NK-92 treated with Interleukin-12 subunit alpha and Interleukin-12 subunit beta, amount 100 ng/mL, for 24 hours (cell line): ENCODE measurements around the gene STX12.

Experiments
- DNase-seq: peaks from one replicate; lab custom pipeline; 2025; lab: John Stamatoyannopoulos, UW

STX12 gene

DNA sequence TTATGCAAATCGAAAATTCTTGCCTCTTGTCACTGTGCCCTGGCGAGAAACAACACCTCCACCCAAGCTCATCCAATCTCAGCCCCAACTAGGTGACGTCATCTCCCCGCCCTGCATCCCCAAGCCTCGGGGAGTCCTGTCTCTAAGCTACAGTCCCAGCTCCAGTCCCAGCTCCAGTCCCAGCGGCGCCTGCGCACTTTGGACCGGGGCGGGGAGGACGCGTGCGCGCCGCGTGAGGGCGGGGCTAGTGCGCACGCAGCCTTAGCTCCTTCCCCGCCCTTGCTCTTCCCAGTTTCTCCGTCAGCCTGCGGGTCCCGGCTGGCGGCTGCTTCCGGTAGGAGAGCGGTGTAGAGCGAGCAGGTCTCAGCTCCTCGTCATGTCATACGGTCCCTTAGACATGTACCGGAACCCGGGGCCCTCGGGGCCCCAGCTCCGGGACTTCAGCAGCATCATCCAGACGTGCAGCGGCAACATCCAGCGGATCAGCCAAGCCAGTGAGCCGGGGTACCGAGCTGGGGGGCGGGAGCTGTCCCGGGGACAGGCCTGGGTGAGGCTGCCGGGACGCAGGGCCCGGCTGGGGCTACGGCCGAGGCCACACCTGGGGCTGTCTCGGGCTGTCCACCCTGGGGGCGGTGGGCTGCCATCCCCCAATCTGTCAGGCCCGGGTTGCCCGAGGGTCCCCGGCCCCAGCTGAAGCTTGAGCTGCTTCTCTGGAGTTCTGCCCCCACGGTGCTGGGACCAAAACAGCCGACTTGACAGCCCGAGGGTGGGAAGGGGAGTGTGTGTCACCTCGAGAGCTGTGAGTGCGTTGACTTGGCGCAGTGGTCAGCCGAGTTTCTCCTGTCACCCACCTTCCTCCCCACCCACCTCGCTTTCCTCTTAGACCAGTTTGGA is at the start of gene STX12:
STX12 (plus strand) TSS at position 288 of the 894 bp plus-strand sequence; CDS start at position 377, 89 bp downstream.
- DNase-seq: peak; percentile 99

GRCh38 chr1:27724961-27725373 is 48.1 kb upstream of the STX12 start:
- DNase-seq: no peak

DNA sequence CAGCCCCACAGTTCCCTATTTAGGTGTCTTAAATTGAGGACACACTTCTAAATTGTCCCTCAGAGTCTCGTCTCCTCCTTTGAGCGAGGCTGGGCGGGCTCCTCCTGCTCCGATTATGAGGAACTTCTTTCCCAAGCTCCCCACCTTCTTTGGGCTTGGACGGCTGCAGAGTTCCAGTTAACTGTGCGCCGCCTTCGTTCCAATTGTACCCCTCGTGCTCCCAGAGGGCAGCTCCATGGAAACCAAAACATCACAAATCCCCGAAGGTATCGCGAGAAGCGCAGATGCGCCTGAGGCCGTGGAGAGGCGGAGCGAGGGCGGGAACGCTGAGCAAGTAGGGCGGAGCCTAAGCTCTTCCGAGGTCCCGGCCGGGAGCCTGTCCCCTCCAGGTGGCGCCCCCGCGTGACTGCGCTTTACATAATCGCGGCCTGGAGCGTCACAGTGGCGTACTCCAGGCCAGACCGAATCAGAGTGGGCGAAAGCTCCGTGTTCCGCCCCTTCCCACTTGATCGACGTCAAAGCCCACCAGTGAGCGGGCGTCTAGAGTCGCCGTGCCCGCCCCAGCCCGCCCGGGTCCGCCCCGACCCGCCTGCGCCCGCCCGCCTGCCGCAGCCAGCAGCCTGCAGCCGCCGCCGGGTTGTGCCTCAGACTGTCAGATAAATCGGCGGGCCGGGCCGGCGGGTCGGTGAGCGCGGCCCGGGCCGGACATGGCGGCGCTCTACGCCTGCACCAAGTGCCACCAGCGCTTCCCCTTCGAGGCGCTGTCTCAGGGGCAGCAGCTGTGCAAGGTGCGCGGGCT is 47.4 kb upstream of the STX12 start, which contains the start of gene FAM76A:
FAM76A (plus strand) TSS at position 588 of the 799 bp plus-strand sequence; CDS start at position 708, 120 bp downstream.
- peak; percentile 97 for DNase-seq

- peak; percentile 57 for DNase-seq
These were observed 46.6 kb upstream of the STX12 start for GRCh38 chr1:27726173-27727044.

- DNase-seq: no peak
These were observed 45.9 kb upstream of the STX12 start for GRCh38 chr1:27727126-27727525.

- DNase-seq: no peak
These were observed 36.8 kb upstream of the STX12 start for GRCh38 chr1:27736252-27736651.

DNA sequence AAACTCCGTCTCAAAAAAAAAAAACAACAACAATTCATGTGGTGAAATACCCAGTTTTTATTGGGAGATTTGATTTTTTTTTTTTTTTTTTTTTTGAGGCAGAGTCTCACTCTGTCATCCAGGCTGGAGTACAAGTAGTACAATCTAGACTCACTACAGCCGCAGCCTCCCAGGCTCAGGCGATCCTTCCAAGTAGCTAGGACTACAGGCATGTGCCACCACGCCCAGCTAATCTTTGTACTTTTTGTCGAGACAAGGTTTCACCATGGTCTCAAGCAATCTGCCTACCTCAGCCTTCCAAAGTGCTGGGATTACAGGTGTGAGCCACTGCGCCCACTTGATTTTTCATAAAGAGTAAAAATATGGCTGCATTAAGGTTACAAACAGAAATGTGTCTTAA is 31.9 kb upstream of the STX12 start:
- DNase-seq: no peak

GRCh38 chr1:27744556-27744955 is 28.5 kb upstream of the STX12 start:
- no peak for DNase-seq

GRCh38 chr1:27745466-27745865 is 27.6 kb upstream of the STX12 start:
- no peak for DNase-seq

GRCh38 chr1:27752360-27752759 is 20.7 kb upstream of the STX12 start:
- DNase-seq: no peak

GRCh38 chr1:27755286-27755685 is 17.7 kb upstream of the STX12 start:
- no peak for DNase-seq

DNA sequence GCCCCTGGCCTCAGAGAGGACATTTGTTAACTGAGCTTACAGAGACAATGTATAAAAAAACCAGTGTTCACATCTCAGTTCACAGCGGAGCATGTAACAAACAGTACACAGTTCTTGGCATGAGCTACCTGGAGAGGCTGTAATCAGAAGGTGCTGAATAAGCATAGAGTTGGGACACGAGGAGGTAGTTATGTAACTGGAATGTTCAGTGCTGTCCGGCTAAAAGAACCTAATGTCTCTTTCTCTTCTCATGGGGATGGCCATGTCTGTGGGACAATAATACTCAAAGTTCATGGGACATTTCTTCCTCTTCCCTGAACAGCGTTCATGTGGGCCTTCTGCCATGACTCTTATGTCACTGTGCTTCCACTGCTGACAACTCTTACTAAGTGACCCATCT is 17.2 kb upstream of the STX12 start:
- no peak for DNase-seq

DNA sequence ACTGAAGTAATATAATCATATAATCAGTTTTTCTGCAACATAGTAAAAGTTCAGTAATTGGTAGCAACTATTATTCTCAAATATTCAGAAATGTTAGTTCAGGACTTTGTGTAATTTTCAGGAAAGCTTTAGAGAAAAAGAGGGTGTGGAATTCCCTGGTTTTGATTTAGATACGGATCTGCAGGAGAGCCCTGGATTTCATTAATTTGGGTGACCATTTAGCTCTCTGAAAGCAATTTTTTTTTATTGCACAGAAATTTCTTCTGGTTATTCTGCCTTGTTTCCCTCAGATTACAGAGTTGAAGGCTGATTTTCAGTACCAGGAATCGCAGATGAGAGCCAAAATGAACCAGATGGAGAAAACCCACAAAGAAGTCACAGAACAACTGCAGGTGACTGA is 13.8 kb upstream of the STX12 start:
- DNase-seq: no peak

- no peak for DNase-seq
These were observed 12.6 kb upstream of the STX12 start for GRCh38 chr1:27760426-27760825.

GRCh38 chr1:27762033-27762432 is 11.0 kb upstream of the STX12 start:
- DNase-seq: no peak

DNA sequence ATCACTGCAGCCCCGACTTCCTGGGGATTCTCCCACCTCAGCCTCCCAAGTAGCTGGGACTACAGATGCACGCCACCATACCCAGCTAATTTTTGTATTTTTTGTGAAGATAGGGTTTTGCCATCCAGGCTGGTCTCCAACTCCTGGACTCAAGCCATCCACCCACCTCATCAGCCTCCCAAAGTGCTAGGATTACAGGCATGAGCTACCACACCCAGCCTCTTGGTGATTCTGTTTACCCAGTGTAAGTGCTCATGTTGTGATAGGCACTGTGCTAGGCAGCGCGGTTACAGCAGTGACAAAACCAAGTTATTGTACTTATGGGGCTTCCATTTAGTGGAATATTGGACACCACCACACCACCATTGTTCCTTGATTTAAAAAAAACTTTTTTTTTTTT is 9.7 kb upstream of the STX12 start:
- DNase-seq: no peak

GRCh38 chr1:27770293-27770830 is 2.7 kb upstream of the STX12 start:
- no peak for DNase-seq

- DNase-seq: no peak
These were observed 735 bp upstream of the STX12 start for GRCh38 chr1:27772036-27772931.

GRCh38 chr1:27773826-27774445 is 917 bp downstream of the STX12 start:
- DNase-seq: no peak

GRCh38 chr1:27774654-27775053 is 1.6 kb downstream of the STX12 start:
- no peak for DNase-seq
